DMS 273 (cell line): ENCODE data around the gene TFPI2.

ENCODE experiments used
- DNase-seq: peaks from one replicate; lab custom pipeline; 2025; ENCODE audit not compliant: unreplicated experiment; lab: John Stamatoyannopoulos, UW

The TFPI2 gene

GRCh38 chr7:93910076-93910994 lies 19.8 kb upstream of the TFPI2 start:
- DNase-seq, result no peak

- DNase-seq, result no peak
Observed at GRCh38 chr7:93906267-93906666, 15.7 kb upstream of the TFPI2 start, which contains the start of gene GNGT1. TSS of gene GNGT1 (plus strand) at chr7:93906567. CDS start at chr7:93906747, 180 bp downstream.

GRCh38 chr7:93902777-93903423 lies 12.3 kb upstream of the TFPI2 start:
- DNase-seq, result peak; percentile 56

- no peak for DNase-seq
Observed at GRCh38 chr7:93897680-93898079, 7.1 kb upstream of the TFPI2 start.

GRCh38 chr7:93895859-93896600 lies 5.5 kb upstream of the TFPI2 start:
- no peak for DNase-seq

GRCh38 chr7:93894966-93895640 lies 4.5 kb upstream of the TFPI2 start:
- DNase-seq, result no peak

GRCh38 chr7:93894426-93894825 lies 3.9 kb upstream of the TFPI2 start:
- DNase-seq, result no peak

GRCh38 chr7:93890041-93890463 lies 501 bp downstream of the TFPI2 start:
- DNase-seq, result peak; percentile 52

- no peak for DNase-seq
Observed at GRCh38 chr7:93889261-93889660, 1.3 kb downstream of the TFPI2 start.

GRCh38 chr7:93884541-93884940 lies 6.0 kb downstream of the TFPI2 start:
- DNase-seq, result no peak

GRCh38 chr7:93883917-93884345 lies 6.6 kb downstream of the TFPI2 start:
- no peak for DNase-seq

- no peak for DNase-seq
Observed at GRCh38 chr7:93883078-93883916, 7.3 kb downstream of the TFPI2 start.

GRCh38 chr7:93882468-93882867 lies 8.1 kb downstream of the TFPI2 start:
- DNase-seq, result no peak

GRCh38 chr7:93879356-93879755 lies 11.2 kb downstream of the TFPI2 start:
- DNase-seq, result no peak

GRCh38 chr7:93877742-93878141 lies 12.8 kb downstream of the TFPI2 start:
- DNase-seq, result no peak

GRCh38 chr7:93873998-93874574 lies 16.5 kb downstream of the TFPI2 start:
- DNase-seq, result no peak

- no peak for DNase-seq
Observed at GRCh38 chr7:93866886-93867285, 23.7 kb downstream of the TFPI2 start.

- DNase-seq, result no peak
Observed at GRCh38 chr7:93862651-93863050, 27.9 kb downstream of the TFPI2 start.

GRCh38 chr7:93861325-93861949 lies 29.1 kb downstream of the TFPI2 start:
- DNase-seq, result peak; percentile 9
